Measurements from ENCODE around the gene RASGRP3.

The RASGRP3 gene

GRCh38 chr2:33478968-33479731 is 2.7 kb downstream of the RASGRP3 start:
- H4K20me1 ChIP-seq (ENCODE audit: insufficient read depth, low read length) = no peaks in the 10 kb centered on the region
- peak; percentile 62 for DNase-seq
- peak overlapping the region; percentile 97 for H3K4me2 ChIP-seq (ENCODE audit: low read depth, low read length)
- peak overlapping the region; percentile 100 for H3K9ac ChIP-seq (ENCODE audit: low read length)
- no peaks in the 10 kb centered on the region for H3K36me3 ChIP-seq (replicated peaks; ENCODE audit: insufficient read depth, low read length)
- peak overlapping the region; percentile 96 for H3K4me3 ChIP-seq (ENCODE audit: low read length)
- H3K9me3 ChIP-seq (replicated peaks; ENCODE audit: insufficient read depth, low read length) = no peaks in the 10 kb centered on the region
- H3F3A ChIP-seq (ENCODE audit: insufficient read depth, low read length) = peaks cover 44% of the 10 kb centered on the region
- no peaks in the 10 kb centered on the region for H3K9me2 ChIP-seq (replicated peaks; ENCODE audit: insufficient read depth, low read length)
- H3K27me3 ChIP-seq (replicated peaks; ENCODE audit: insufficient read depth, low read length) = no peaks in the 10 kb centered on the region
- H3K4me1 ChIP-seq (ENCODE audit: low read length) = peaks cover 22% of the 10 kb centered on the region
- H2AFZ ChIP-seq (ENCODE audit: low read length) = no peak overlapping the region
- no peak for TF ChIP-seq CTCF (IDR thresholded peaks at IDR 0.05; ENCODE audit: low read length)
- TF ChIP-seq EZH2 (optimal IDR thresholded peaks at IDR 0.05; ENCODE audit: low read depth, low read length) = no peak
- no peak for TF ChIP-seq EZH2phosphoT487 (IDR thresholded peaks at IDR 0.05; ENCODE audit: low read length)
- peaks cover 71% of the 10 kb centered on the region for H3K79me2 ChIP-seq (ENCODE audit: low read length)
- H3K27ac ChIP-seq (ENCODE audit: low read length) = peak overlapping the region; percentile 91

GRCh38 chr2:33482518-33482917 is 6.1 kb downstream of the RASGRP3 start:
- Histone ChIP-seq H2AFZ (ENCODE audit: low read length) (no peak overlapping the region), H3F3A (ENCODE audit: insufficient read depth, low read length) (peaks cover 19% of the 10 kb centered on the region), H3K9me3 (replicated peaks; ENCODE audit: insufficient read depth, low read length) (no peaks in the 10 kb centered on the region), H3K9me2 (replicated peaks; ENCODE audit: insufficient read depth, low read length) (no peaks in the 10 kb centered on the region), H3K27ac (ENCODE audit: low read length) (no peak overlapping the region), H3K4me2 (ENCODE audit: low read depth, low read length) (no peak overlapping the region), H3K4me1 (ENCODE audit: low read length) (peaks cover 15% of the 10 kb centered on the region), H3K4me3 (ENCODE audit: low read length) (no peak overlapping the region), H3K9ac (ENCODE audit: low read length) (no peak overlapping the region), H4K20me1 (ENCODE audit: insufficient read depth, low read length) (no peaks in the 10 kb centered on the region), H3K27me3 (replicated peaks; ENCODE audit: insufficient read depth, low read length) (no peaks in the 10 kb centered on the region), H3K36me3 (replicated peaks; ENCODE audit: insufficient read depth, low read length) (peaks cover 8% of the 10 kb centered on the region; the same call in 1 of the 2 replicates), H3K79me2 (ENCODE audit: low read length) (peaks cover 97% of the 10 kb centered on the region)
- no peak for DNase-seq
- TF ChIP-seq EZH2phosphoT487 (IDR thresholded peaks at IDR 0.05; ENCODE audit: low read length) (no peak), EZH2 (optimal IDR thresholded peaks at IDR 0.05; ENCODE audit: low read depth, low read length) (no peak), CTCF (IDR thresholded peaks at IDR 0.05; ENCODE audit: low read length) (no peak)

- Histone ChIP-seq H3K4me2 (ENCODE audit: low read depth, low read length) (no peak overlapping the region), H3K27ac (ENCODE audit: low read length) (no peak overlapping the region), H3K9ac (ENCODE audit: low read length) (no peak overlapping the region), H3K4me3 (ENCODE audit: low read length) (no peak overlapping the region), H2AFZ (ENCODE audit: low read length) (no peak overlapping the region), H3K79me2 (ENCODE audit: low read length) (peaks cover 97% of the 10 kb centered on the region), H3K27me3 (replicated peaks; ENCODE audit: insufficient read depth, low read length) (no peaks in the 10 kb centered on the region), H3K4me1 (ENCODE audit: low read length) (peaks cover 31% of the 10 kb centered on the region), H3F3A (ENCODE audit: insufficient read depth, low read length) (peaks cover 8% of the 10 kb centered on the region), H3K9me3 (replicated peaks; ENCODE audit: insufficient read depth, low read length) (no peaks in the 10 kb centered on the region), H4K20me1 (ENCODE audit: insufficient read depth, low read length) (no peaks in the 10 kb centered on the region), H3K36me3 (replicated peaks; ENCODE audit: insufficient read depth, low read length) (peaks cover 8% of the 10 kb centered on the region; the same call in 1 of the 2 replicates), H3K9me2 (replicated peaks; ENCODE audit: insufficient read depth, low read length) (no peaks in the 10 kb centered on the region)
- no peak for DNase-seq
- no peak for TF ChIP-seq EZH2phosphoT487 (IDR thresholded peaks at IDR 0.05; ENCODE audit: low read length)
These were observed 7.7 kb downstream of the RASGRP3 start for GRCh38 chr2:33484042-33484621.

DNA sequence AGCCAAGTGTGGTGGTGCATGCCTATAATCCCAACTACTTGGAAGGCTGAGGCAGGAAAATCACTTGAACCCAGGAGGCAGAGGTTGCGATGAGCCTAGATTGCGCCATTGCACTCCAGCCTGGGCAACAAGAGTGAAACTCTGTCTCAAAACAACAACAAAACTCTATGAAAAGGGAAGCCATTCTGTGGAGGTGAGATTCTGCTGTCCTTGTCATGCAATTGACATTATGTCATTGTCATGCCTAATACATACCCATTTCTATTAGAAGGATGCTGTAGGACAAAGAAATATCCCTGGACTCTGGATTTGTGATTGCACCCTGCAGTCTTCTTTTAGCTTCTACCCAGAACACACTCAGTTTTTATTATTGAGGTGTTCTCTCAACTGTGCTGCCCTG is 8.6 kb downstream of the RASGRP3 start:
- no peak for DNase-seq
- no peaks in the 10 kb centered on the region for H3K9me3 ChIP-seq (replicated peaks; ENCODE audit: insufficient read depth, low read length)
- H3K9ac ChIP-seq (ENCODE audit: low read length) = no peak overlapping the region
- no peak overlapping the region for H3K4me2 ChIP-seq (ENCODE audit: low read depth, low read length)
- H3K27me3 ChIP-seq (replicated peaks; ENCODE audit: insufficient read depth, low read length) = no peaks in the 10 kb centered on the region
- H4K20me1 ChIP-seq (ENCODE audit: insufficient read depth, low read length) = no peaks in the 10 kb centered on the region
- H3K9me2 ChIP-seq (replicated peaks; ENCODE audit: insufficient read depth, low read length) = no peaks in the 10 kb centered on the region
- peaks cover 97% of the 10 kb centered on the region for H3K79me2 ChIP-seq (ENCODE audit: low read length)
- TF ChIP-seq EZH2 (optimal IDR thresholded peaks at IDR 0.05; ENCODE audit: low read depth, low read length) (no peak), EZH2phosphoT487 (IDR thresholded peaks at IDR 0.05; ENCODE audit: low read length) (no peak), CTCF (IDR thresholded peaks at IDR 0.05; ENCODE audit: low read length) (no peak)
- peaks cover 38% of the 10 kb centered on the region for H3K4me1 ChIP-seq (ENCODE audit: low read length)
- peaks cover 8% of the 10 kb centered on the region; the same call in 1 of the 2 replicates for H3K36me3 ChIP-seq (replicated peaks; ENCODE audit: insufficient read depth, low read length)
- H3K4me3 ChIP-seq (ENCODE audit: low read length) = no peak overlapping the region
- H3F3A ChIP-seq (ENCODE audit: insufficient read depth, low read length) = 0 out of 2 replicates have a peak, but pooled peaks cover 4% of the 10 kb centered on the region
- H3K27ac ChIP-seq (ENCODE audit: low read length) = no peak overlapping the region
- H2AFZ ChIP-seq (ENCODE audit: low read length) = no peak overlapping the region
